HG03139 (cell line): Measurements from ENCODE around the gene PASD1.
"Not testable (repeated sequence)": the region's sequence is repeated elsewhere in the genome, so short reads cannot be mapped to it uniquely, and the experiment has no call there.

Experiments used
- ATAC-seq: cut with Tn5 transposase; IDR thresholded peaks from one replicate; pipeline ENCODE4 v1.9.1; 2021; ENCODE audit not compliant: unreplicated experiment

PASD1 gene

DNA sequence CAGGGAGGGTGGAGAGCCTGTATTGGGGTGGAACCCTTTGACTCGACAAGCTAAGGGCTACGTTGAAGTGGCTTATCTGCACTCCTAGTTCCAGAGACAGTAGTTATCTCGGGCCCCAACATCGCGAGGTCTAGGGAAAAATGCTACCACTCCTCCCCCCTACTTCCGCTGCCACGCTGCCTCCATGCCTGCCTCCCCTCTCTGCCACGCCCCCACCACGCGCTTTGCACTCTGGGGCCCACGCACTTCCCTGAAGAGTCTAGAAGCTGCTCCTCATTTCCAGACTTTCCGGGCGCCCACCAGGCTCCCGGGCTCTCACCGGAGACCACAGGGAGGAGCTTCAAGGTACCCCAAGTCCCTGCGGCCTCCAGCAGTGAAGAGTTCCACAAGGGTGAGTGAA is at the start of gene PASD1:
PASD1 (plus strand) TSS at position 227 of the 400 bp plus-strand sequence. CDS start 37,879 bp downstream, outside the sequence.
- no peak for ATAC-seq

- ATAC-seq, result no peak
Observed at GRCh38 chrX:151515237-151515636, 48.2 kb upstream of the PASD1 start.

DNA sequence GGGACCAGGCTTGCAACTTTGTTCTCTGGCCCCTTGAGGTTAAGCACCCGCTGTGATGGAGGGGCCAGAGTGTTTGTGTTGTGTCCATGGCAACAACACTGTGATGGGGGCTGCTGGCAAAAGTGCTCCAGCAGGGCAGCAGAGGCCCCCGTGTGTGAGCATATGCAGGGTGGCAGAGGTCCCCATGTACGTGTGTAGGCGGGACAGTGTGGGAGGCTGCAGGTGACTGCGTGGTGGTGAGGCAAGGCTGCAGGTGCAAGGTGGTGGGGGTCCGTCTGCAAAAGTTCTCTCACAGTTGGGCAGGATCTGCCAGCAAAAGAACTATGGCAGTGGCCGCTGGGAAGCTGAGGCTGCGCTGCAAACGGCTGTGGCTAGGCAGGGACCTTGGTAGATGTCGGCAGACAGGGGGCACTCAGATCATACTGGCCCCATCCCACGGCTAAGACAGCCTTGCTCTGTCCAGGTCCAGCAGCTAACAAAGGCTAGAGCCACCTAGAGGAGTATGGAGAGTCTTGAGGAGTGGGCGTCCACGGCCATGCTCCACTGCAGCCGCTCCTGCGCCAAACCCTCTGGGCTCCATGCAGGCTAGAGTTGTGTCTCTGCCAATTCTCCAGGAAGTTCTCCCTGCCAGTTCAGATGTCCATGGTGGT is 46.8 kb upstream of the PASD1 start:
- no peak for ATAC-seq

GRCh38 chrX:151517421-151517820 is 46.1 kb upstream of the PASD1 start:
- no peak for ATAC-seq

DNA sequence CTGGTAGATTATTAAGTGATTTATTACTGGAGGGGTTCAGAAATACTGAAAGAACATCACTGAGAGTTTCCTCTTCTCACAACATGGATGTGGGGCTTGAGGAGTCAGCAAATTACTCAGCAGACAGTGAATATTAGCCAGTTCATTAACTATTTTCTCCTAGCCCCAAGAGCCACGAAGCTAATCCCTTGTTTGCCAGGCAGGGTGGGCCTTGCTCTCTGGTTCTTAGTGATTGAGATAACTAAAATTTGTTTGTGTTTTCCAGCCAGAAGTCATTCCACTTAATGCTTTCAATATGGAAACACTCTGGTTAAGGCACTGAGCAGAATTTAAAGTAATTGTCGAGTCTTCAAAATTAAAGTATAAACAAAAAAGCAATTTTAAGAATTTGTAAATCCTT is 40.1 kb upstream of the PASD1 start:
- ATAC-seq, result no peak

GRCh38 chrX:151536571-151536970 is 26.9 kb upstream of the PASD1 start:
- ATAC-seq, result no peak

GRCh38 chrX:151537572-151537971 is 25.9 kb upstream of the PASD1 start:
- ATAC-seq, result no peak

- ATAC-seq, result no peak
Observed at GRCh38 chrX:151538190-151539122, 25.0 kb upstream of the PASD1 start.

DNA sequence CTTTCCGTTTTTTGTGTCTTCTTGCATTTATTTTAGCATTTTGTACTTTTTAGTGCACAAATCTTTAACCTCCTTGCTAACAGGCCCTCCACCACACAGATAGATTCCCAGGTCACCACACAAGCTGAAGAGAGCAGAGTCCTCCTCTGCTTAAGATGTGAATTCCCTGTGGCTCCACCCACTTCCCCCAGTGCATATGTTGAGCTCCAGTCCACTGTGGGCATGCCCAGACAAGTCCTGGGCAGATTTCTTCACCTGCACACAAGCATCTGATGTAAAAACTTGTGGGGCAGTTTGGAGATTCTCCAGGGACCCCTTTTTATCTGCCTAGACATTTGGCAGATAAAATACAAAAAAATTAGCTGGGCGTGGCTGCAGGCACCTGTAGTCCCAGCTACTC is 19.8 kb upstream of the PASD1 start:
- no peak for ATAC-seq

- ATAC-seq, result not testable (repeated sequence)
Observed at GRCh38 chrX:151546226-151546625, 17.2 kb upstream of the PASD1 start.

DNA sequence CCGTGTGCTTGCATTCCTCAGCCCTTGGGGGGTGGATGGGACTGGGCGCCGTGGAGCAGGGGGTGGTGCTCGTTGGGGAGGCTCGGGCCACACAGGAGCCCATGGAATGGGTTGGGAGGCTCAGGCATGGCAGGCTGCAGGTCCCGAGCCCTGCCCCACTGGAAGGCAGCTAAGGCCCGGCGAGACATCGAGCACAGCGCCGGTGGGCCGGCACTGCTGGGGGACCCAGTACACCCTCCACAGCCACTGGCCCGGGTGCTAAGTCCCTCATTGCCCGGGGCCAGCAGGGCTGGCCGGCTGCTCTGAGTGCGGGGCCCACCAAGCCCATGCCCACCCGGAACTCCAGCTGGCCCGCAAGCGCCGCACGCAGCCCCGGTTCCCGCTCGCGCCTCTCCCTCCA is 12.3 kb upstream of the PASD1 start:
- not testable (repeated sequence) for ATAC-seq

GRCh38 chrX:151552743-151553142 is 10.7 kb upstream of the PASD1 start:
- ATAC-seq, result no peak

GRCh38 chrX:151555301-151555700 is 8.2 kb upstream of the PASD1 start:
- ATAC-seq, result not testable (repeated sequence)

- not testable (repeated sequence) for ATAC-seq
Observed at GRCh38 chrX:151562485-151562884, 990 bp upstream of the PASD1 start.

DNA sequence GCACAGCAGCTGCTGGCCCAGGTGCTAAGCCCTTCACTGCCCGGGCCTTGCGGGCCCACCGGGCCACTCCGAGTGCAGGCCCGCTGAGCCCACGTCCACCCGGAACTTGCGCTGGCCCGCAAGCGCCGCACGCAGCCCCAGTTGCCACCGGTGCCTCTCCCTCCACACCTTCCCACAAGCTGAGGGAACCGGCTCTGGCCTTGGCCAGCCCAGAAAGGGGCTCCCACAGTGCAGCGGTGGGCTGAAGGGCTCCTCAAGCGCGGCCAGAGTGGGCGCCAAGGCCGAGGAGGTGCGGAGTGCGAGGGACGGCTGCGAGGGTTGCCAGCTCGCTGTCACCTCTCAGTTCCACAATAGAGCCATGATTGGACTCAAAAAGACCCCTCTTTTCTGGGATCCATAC is 472 bp upstream of the PASD1 start:
- not testable (repeated sequence) for ATAC-seq

DNA sequence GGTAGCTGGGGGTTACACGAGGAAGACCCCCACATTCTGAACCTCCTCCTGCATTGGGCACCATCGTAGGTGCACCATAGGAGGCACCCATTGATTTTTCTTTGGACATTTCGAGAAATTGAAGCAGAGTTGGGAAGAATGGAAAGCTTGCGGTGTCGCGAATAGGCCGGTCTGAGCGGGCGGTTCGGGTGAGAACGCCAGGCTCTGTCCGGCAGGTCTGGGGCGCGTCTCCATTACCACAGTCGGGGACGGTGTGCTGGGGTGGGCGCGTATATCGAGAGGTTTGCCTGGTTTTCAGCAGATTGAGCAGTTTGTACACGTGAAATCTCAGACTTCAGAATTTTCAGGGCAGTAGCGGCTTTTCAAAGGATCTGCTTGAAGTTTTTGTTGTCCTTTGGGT is 560 bp downstream of the PASD1 start:
- no peak for ATAC-seq

DNA sequence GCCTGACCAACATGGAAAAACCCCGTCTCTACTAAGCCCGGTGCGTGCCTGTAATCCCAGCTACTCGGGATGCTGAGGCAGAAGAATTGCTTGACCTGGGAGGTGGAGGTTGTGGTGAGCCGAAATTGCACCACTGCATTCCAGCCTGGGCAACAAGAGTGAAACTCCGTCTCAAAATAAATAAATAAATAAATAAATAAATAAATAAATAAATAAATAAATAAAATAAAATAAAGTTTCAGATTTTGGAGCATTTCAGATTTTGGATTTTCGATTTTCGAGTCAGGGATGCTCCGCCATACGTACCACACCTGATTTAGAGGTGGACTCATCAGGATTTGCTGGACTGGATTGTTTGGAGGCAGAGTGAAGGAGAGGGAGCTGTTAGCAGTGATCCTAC is 3.4 kb downstream of the PASD1 start:
- ATAC-seq, result not testable (repeated sequence)

DNA sequence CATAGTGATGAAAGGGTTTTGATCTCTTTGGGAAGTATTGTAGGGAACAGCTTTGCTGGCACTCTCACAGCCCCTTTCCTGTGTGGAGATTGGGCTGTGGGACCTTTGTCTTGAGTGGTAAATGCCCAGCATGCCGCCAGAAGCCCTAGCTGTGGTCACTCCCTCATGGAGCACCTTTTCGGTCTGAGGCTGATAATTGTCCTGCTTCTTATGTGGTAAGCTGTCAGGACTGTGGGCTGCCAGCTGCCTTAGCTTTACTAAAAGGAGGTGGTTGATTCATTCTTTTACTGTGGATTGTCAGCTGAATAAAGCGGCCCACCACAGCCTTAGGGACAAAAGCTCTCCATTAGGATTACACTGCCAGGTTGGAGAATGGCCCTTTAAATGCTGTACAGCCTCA is 7.1 kb downstream of the PASD1 start:
- no peak for ATAC-seq

DNA sequence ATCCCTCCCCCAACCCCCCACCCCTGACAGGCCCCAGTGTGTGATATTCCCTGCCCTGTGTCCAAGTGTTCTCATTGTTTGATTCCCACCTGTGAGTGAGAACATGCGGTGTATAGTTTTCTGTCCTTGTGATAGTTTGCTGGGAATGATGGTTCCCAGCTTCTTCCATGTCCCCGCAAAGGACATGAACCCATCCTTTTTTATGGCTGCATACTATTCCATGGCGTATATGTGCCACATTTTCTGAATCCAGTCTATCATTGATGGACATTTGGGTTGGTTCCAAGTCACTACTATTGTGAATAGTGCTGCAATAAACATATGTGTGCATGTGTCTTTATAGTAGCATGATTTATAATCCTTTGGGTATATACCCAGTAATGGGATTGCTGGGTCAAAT is 29.9 kb downstream of the PASD1 start:
- not testable (repeated sequence) for ATAC-seq

- ATAC-seq, result no peak
Observed at GRCh38 chrX:151596282-151596681, 32.8 kb downstream of the PASD1 start.

DNA sequence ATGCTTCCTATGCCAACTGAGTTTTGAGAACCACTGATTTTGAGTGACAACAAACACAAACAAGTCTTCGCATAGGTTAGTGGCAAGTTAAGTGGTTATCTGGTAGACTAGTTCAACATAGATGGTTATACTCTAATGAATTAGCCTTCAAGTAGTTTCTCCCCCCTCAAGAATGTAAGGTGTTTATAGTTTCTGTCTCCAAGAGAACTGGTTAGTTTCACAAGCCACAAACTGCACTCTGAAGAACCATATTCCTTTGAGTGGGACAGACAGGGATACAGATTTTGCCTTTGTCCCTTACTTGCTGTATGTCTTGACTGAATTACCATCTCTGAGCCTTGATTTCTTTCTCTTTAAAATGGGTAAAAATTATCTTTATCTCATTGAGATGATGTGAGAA is 41.5 kb downstream of the PASD1 start:
- no peak for ATAC-seq

GRCh38 chrX:151609222-151609621 is 45.7 kb downstream of the PASD1 start:
- ATAC-seq, result no peak
